ENCODE data around the gene SULT2B1. TPM values are rescaled to one million over a fixed set of nuclear protein-coding genes. Genes with fewer than 3 reads are reported as not detected.

The SULT2B1 gene
- total RNA-seq, 1 donor from 2014 or later: not detected

- no peaks in the 10 kb centered on the region for H3K9me3 Mint-ChIP-seq
- H3K27me3 Mint-ChIP-seq: no peaks in the 10 kb centered on the region
- CTCF ChIA-PET: interaction anchor here (1.4 to 1.8 kb wide), 3 partner anchors 12 to 44 kb away, joined by 4 to 11 read pairs (median 6); partner anchors contain the start of genes CA11, RPL18 and SPHK2
- POLR2A ChIA-PET: interaction anchor here (0.6 to 2.6 kb wide), 12 partner anchors 9 to 912 kb away, joined by 3 to 32 read pairs (median 6); partner anchors contain the start of genes CA11, RPL18 and SPHK2
- H3K4me1 Mint-ChIP-seq: peaks cover 43% of the 10 kb centered on the region
- H3K36me3 Mint-ChIP-seq (ENCODE audit: low read depth): peaks cover 36% of the 10 kb centered on the region
- intact Hi-C loops (cut with micrococcal nuclease): loop anchor here (1.0 to 10.0 kb wide), 3 partner anchors 9 to 481 kb away; partner anchors contain the start of genes C19orf73, LIN7B and PPFIA3
- peak overlapping the region; percentile 77 for H3K4me3 Mint-ChIP-seq
- TF ChIP-seq, protein P1, sequence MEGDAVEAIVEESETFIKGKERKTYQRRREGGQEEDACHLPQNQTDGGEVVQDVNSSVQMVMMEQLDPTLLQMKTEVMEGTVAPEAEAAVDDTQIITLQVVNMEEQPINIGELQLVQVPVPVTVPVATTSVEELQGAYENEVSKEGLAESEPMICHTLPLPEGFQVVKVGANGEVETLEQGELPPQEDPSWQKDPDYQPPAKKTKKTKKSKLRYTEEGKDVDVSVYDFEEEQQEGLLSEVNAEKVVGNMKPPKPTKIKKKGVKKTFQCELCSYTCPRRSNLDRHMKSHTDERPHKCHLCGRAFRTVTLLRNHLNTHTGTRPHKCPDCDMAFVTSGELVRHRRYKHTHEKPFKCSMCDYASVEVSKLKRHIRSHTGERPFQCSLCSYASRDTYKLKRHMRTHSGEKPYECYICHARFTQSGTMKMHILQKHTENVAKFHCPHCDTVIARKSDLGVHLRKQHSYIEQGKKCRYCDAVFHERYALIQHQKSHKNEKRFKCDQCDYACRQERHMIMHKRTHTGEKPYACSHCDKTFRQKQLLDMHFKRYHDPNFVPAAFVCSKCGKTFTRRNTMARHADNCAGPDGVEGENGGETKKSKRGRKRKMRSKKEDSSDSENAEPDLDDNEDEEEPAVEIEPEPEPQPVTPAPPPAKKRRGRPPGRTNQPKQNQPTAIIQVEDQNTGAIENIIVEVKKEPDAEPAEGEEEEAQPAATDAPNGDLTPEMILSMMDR (IDR thresholded peaks at IDR 0.05): no peak
- peak overlapping the region; percentile 84 for H3K27ac Mint-ChIP-seq
- ATAC-seq (ENCODE audit: low read depth) (no peak), DNase-seq (no peak)
These were observed 81.4 kb downstream of the SULT2B1 start for GRCh38 chr19:48633148-48634035.

- CTCF ChIA-PET: interaction anchor here (1.4 to 1.8 kb wide), 3 partner anchors 11 to 45 kb away, joined by 4 to 11 read pairs (median 6); partner anchors contain the start of genes CA11, RPL18 and SPHK2
- TF ChIP-seq, protein P1 (IDR thresholded peaks at IDR 0.05): no peak
- intact Hi-C loops (cut with micrococcal nuclease): loop anchor here (1.0 to 10.0 kb wide), 3 partner anchors 10 to 481 kb away; partner anchors contain the start of genes C19orf73, LIN7B and PPFIA3
- no peaks in the 10 kb centered on the region for H3K9me3 Mint-ChIP-seq
- peak overlapping the region; percentile 84 for H3K27ac Mint-ChIP-seq
- peaks cover 32% of the 10 kb centered on the region for H3K36me3 Mint-ChIP-seq (ENCODE audit: low read depth)
- ATAC-seq (ENCODE audit: low read depth) (no peak), DNase-seq (no peak)
- H3K4me1 Mint-ChIP-seq: peaks cover 49% of the 10 kb centered on the region
- H3K27me3 Mint-ChIP-seq: no peaks in the 10 kb centered on the region
- POLR2A ChIA-PET: interaction anchor here (0.6 to 2.6 kb wide), 11 partner anchors 10 to 476 kb away, joined by 3 to 32 read pairs (median 8); partner anchors contain the start of genes CA11, RPL18 and SPHK2
- peak overlapping the region; percentile 77 for H3K4me3 Mint-ChIP-seq
These were observed 82.0 kb downstream of the SULT2B1 start for GRCh38 chr19:48634036-48634342.

DNA sequence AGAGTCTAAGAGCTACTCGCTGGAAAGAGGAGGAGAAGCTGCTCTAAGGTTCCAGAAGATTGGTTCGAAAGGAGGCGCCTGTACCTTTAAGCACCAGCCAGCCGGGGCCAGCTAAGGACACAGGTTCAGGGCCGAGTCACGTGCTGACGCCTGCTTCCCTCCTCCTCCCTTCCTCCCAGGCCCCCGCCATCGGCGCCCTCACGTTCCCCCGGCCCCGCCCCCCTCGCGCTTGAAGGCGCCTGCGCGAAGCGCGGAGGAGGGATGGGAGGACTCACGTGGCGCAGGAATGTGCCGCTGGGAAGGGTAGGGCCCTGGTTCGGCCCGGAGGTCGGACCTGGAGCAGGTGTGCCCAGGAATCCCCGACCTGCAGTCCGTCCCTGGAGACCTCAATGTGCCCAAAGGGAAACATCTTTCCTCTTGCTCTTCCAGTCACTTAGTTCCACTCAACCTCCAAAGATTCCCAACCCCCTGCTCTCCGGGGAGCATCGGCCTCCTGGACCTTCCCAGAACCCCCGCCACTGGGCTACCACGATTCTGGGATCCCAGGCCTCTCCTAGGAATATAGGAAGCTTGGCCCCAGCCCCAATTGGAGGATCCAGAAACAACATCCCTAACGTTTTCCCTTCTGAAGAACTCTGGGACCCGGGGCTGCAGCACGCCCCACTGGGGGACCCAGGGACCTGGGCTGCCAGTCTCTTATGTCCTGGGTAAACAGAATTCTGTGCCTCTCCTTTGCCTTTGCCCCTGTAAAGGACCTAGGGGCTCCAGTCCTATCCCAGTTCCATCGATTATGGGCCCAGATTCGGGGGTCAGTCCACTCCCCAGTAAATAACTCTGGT, 82.7 kb downstream of the SULT2B1 start:
- TF ChIP-seq, protein P1 (IDR thresholded peaks at IDR 0.05): no peak
- ATAC-seq (ENCODE audit: low read depth) (peak; percentile 16), DNase-seq (peak; percentile 87)
- Mint-ChIP-seq H3K27ac (peak overlapping the region; percentile 84), H3K9me3 (no peaks in the 10 kb centered on the region), H3K27me3 (no peaks in the 10 kb centered on the region), H3K36me3 (ENCODE audit: low read depth) (peaks cover 31% of the 10 kb centered on the region), H3K4me3 (peak overlapping the region; percentile 77), H3K4me1 (peaks cover 56% of the 10 kb centered on the region)
- CTCF ChIA-PET: interaction anchor here (0.6 to 1.8 kb wide), 4 partner anchors 11 to 45 kb away, joined by 3 to 11 read pairs (median 5); partner anchors contain the start of genes CA11, RPL18 and SPHK2
- POLR2A ChIA-PET: interaction anchor here (0.6 to 2.6 kb wide), 12 partner anchors 10 to 385 kb away, joined by 3 to 32 read pairs (median 6); partner anchors contain the start of genes CA11, RPL18 and SPHK2
- intact Hi-C loops (cut with micrococcal nuclease): loop anchor here (1.0 to 10.0 kb wide), 7 partner anchors 10 to 1043 kb away; partner anchors contain the start of genes C19orf73, LIN7B, PPFIA3 and PRMT1

GRCh38 chr19:48635263-48635965, 83.4 kb downstream of the SULT2B1 start:
- Mint-ChIP-seq H3K27ac (peak overlapping the region; percentile 99), H3K36me3 (ENCODE audit: low read depth) (peaks cover 28% of the 10 kb centered on the region), H3K9me3 (no peaks in the 10 kb centered on the region), H3K4me1 (peaks cover 61% of the 10 kb centered on the region), H3K27me3 (no peaks in the 10 kb centered on the region), H3K4me3 (peak overlapping the region; percentile 93)
- ATAC-seq (ENCODE audit: low read depth) (peak; percentile 26), DNase-seq (peak; percentile 80)
- CTCF ChIA-PET: no interaction called here
- TF ChIP-seq, protein P1 (IDR thresholded peaks at IDR 0.05): no peak
- POLR2A ChIA-PET: interaction anchor here (0.6 to 4.8 kb wide), 10 partner anchors 9 to 19 kb away, joined by 3 to 67 read pairs (median 23); partner anchors contain the start of genes CA11, RPL18 and SPHK2
- intact Hi-C loops (cut with micrococcal nuclease): loop anchor here (2.0 to 10.0 kb wide), 6 partner anchors 13 to 1042 kb away; partner anchors contain the start of genes C19orf73, LIN7B, PPFIA3 and PRMT1
